Memory B cell (primary cell): ENCODE results near the gene LGMN.
A peak's percentile ranks its signal among the peaks of the same experiment; 100 is the strongest.
"Not testable (repeated sequence)": the region's sequence is repeated elsewhere in the genome, so short reads cannot be mapped to it uniquely, and the experiment has no call there.

ENCODE experiments used
- ATAC-seq: fragments of 150-1000 bp; cut with Tn5 transposase; 2 replicates; pipeline ENCODE4 v1.10.0; 2021; ENCODE audit warnings: low read depth, mild to moderate bottlenecking, moderate library complexity
- DNase-seq, 2 donors: peaks; one replicate each; pipeline ENCODE4 v3.0.0; 2022; ENCODE audit warnings: low spot score in 2 of 2
- H3K27ac Mint-ChIP-seq: one replicate; pipeline ENCODE4 v1.8.0; 2022; ENCODE audit warnings: mild to moderate bottlenecking, moderate library complexity, mixed read lengths
- H3K27me3 Mint-ChIP-seq: one replicate; pipeline ENCODE4 v1.8.0; 2022; ENCODE audit warnings: mixed read lengths
- H3K36me3 Mint-ChIP-seq: one replicate; pipeline ENCODE4 v1.8.0; 2022; ENCODE audit warnings: mild to moderate bottlenecking, mixed read lengths
- H3K4me1 Mint-ChIP-seq: one replicate; pipeline ENCODE4 v1.8.0; 2022; ENCODE audit warnings: mixed read lengths
- H3K4me3 Mint-ChIP-seq: one replicate; pipeline ENCODE4 v1.8.0; 2022; ENCODE audit warnings: mild to moderate bottlenecking, moderate library complexity, mixed read lengths
- H3K9me3 Mint-ChIP-seq: one replicate; pipeline ENCODE4 v1.8.0; 2022; ENCODE audit warnings: mixed read lengths

LGMN gene

DNA sequence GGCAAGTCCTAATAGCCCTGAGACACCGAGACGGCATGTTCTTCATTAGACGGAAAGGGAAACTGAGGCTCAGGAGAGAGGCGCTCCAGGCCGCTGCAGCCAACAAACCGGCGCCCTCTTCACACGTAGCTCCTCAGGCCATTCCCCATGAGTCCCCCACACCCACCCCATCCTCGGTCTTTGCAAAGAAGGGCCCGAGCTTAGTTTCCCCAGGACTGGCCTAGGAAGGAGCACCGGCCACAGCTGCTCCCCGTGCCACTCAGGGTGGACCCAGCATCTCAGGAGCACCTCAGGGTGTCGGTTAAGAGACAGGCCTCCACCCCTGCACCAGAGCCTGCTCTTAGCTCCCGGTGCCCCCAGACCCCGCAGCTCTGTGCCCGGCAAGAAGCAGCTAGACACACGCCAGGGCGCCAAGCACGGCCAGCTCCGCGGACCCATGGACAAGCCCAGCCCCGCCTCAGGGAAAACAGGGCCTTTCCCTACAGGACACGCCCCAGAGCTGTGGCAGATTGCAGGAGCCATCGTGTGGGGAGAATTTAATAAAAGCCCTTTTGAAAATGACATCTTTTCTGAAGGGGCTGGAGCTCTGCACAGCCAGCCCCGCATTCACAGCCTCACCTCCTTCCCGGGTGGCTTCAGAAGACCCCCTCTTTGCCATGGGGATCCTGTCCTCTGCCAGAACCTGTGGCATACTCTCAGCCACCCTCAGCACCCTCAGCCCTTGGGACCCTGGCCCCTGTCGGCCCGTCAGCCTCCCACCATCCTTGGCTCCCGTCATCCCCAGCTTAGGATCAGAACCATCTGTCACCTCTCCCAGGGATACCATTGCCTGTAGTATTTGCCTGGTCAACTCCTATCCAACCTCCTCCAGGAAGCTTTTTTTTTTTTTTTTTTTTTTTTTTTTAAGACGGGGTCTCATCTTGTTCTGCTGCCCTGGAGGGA is 59.7 kb downstream of the LGMN start:
- H3K4me1 Mint-ChIP-seq: peaks cover 10% of the 10 kb centered on the region
- no peaks in the 10 kb centered on the region for H3K9me3 Mint-ChIP-seq
- peaks cover 11% of the 10 kb centered on the region for H3K36me3 Mint-ChIP-seq
- H3K27ac Mint-ChIP-seq: no peak overlapping the region
- ATAC-seq: no peak
- no peak for DNase-seq
- no peak overlapping the region for H3K4me3 Mint-ChIP-seq
- H3K27me3 Mint-ChIP-seq: no peaks in the 10 kb centered on the region

GRCh38 chr14:92687681-92688433 is 60.6 kb downstream of the LGMN start:
- H3K27ac Mint-ChIP-seq: no peak overlapping the region
- H3K9me3 Mint-ChIP-seq: no peaks in the 10 kb centered on the region

DNA sequence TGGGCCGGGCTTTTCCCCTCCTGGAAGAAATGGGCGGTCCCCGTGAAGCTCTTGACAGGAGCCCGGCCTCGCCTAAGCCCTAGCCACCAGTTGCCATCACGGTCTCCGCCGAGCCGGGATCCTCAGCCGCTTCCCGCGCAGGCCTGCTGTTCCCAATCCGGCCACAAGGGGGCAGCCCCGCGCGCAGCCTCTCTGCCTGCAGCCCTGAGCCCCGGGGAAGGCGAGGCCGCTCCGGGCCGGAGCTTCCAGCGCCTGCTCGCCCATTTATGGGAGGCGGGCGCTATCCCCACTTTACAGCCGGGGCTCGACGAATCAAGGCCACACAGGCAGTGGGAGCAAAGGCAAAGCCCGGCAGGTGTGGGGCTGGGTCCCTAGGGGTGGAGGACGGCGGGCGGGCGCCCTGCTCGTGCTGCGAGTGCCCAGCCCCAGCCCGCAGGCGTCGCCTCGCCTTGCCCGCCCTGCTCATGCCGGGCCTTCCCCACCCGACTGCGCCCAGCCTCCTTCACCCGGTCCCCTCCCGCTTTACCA is 61.5 kb downstream of the LGMN start:
- no peak overlapping the region for H3K4me3 Mint-ChIP-seq
- no peaks in the 10 kb centered on the region for H3K27me3 Mint-ChIP-seq
- H3K9me3 Mint-ChIP-seq: no peaks in the 10 kb centered on the region
- peak; percentile 91 for ATAC-seq
- H3K36me3 Mint-ChIP-seq: peaks cover 11% of the 10 kb centered on the region
- DNase-seq: peak in 1 of 2 donors; percentile 90
- no peak overlapping the region for H3K27ac Mint-ChIP-seq
- H3K4me1 Mint-ChIP-seq: peaks cover 6% of the 10 kb centered on the region

More at GRCh38 chr14:92687681-92688433, 60.6 kb downstream of the LGMN start:
- Mint-ChIP-seq H3K36me3 (peaks cover 11% of the 10 kb centered on the region), H3K27me3 (no peaks in the 10 kb centered on the region), H3K4me3 (no peak overlapping the region), H3K4me1 (peaks cover 6% of the 10 kb centered on the region)
- ATAC-seq: no peak
- no peak for DNase-seq

GRCh38 chr14:92686411-92686899 is 62.0 kb downstream of the LGMN start:
- no peaks in the 10 kb centered on the region for H3K27me3 Mint-ChIP-seq
- no peaks in the 10 kb centered on the region for H3K9me3 Mint-ChIP-seq
- H3K27ac Mint-ChIP-seq: no peak overlapping the region
- DNase-seq (no peak), ATAC-seq (no peak)
- H3K36me3 Mint-ChIP-seq: peaks cover 12% of the 10 kb centered on the region
- no peak overlapping the region for H3K4me3 Mint-ChIP-seq
- peaks cover 6% of the 10 kb centered on the region for H3K4me1 Mint-ChIP-seq

GRCh38 chr14:92685784-92686355 is 62.6 kb downstream of the LGMN start:
- DNase-seq (no peak), ATAC-seq (no peak)
- H3K36me3 Mint-ChIP-seq: peaks cover 17% of the 10 kb centered on the region
- peaks cover 11% of the 10 kb centered on the region for H3K4me1 Mint-ChIP-seq
- no peak overlapping the region for H3K4me3 Mint-ChIP-seq
- H3K9me3 Mint-ChIP-seq: no peaks in the 10 kb centered on the region
- no peak overlapping the region for H3K27ac Mint-ChIP-seq
- no peaks in the 10 kb centered on the region for H3K27me3 Mint-ChIP-seq

GRCh38 chr14:92684801-92685560 is 63.4 kb downstream of the LGMN start:
- H3K27ac Mint-ChIP-seq: no peak overlapping the region
- no peaks in the 10 kb centered on the region for H3K9me3 Mint-ChIP-seq
- H3K36me3 Mint-ChIP-seq: peaks cover 15% of the 10 kb centered on the region
- no peak for ATAC-seq
- no peaks in the 10 kb centered on the region for H3K27me3 Mint-ChIP-seq
- H3K4me1 Mint-ChIP-seq: peaks cover 11% of the 10 kb centered on the region
- no peak overlapping the region for H3K4me3 Mint-ChIP-seq
- no peak for DNase-seq

DNA sequence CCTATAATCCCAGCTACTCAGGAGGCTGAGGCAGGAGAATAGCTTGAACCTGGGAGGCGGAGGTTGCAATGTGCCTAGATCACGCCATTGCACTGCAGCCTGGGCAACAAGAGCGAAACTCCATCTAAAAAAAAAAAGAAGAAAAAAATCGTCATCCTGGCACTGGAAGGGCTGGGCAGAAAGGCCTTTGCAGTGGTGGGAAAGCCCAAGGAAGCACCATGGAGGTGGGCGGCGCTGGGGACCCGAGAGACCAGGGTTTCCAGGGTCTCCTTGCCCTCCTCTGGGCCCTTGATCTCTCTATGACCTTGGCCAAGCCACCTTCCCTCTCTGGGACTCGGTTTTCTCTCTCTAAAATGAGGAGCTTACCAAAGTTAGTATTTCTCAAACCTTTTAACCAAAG is 65.4 kb downstream of the LGMN start:
- no peak overlapping the region for H3K4me3 Mint-ChIP-seq
- peaks cover 5% of the 10 kb centered on the region for H3K9me3 Mint-ChIP-seq
- peaks cover 24% of the 10 kb centered on the region for H3K36me3 Mint-ChIP-seq
- DNase-seq (no peak), ATAC-seq (no peak)
- H3K4me1 Mint-ChIP-seq: peaks cover 19% of the 10 kb centered on the region
- H3K27me3 Mint-ChIP-seq: no peaks in the 10 kb centered on the region
- no peak overlapping the region for H3K27ac Mint-ChIP-seq

- DNase-seq: peak; percentile 78 to 81
- H3K27me3 Mint-ChIP-seq: no peaks in the 10 kb centered on the region
- peaks cover 36% of the 10 kb centered on the region for H3K4me1 Mint-ChIP-seq
- peaks cover 6% of the 10 kb centered on the region for H3K9me3 Mint-ChIP-seq
- H3K36me3 Mint-ChIP-seq: peaks cover 35% of the 10 kb centered on the region
- peak; percentile 46 for ATAC-seq
- no peak overlapping the region for H3K4me3 Mint-ChIP-seq
- H3K27ac Mint-ChIP-seq: peak overlapping the region; percentile 41
Measured at GRCh38 chr14:92680781-92681650, 67.4 kb downstream of the LGMN start.

DNA sequence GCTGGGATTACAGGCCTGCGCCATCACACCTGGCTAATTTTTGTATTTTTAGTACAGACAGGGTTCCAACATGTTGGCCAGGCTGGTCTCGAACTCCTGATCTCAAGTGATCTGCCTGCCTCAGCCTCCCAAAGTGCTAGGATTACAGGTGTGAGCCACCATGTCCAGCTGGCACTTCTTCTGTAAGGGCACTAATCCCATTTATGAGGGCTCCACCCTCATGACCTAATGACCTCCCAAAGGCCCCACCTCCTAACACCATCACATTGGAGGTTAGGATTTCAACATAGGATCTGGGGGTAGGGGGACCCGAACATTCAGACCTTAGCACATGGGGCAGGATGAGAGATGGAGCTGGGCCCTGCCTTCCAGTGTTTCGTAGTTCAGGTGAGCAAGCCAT is 68.1 kb downstream of the LGMN start:
- not testable (repeated sequence) for ATAC-seq, H3K9me3 Mint-ChIP-seq, H3K4me3 Mint-ChIP-seq, DNase-seq, H3K27me3 Mint-ChIP-seq
- Mint-ChIP-seq H3K27ac (peak overlapping the region; percentile 41), H3K4me1 (peaks cover 39% of the 10 kb centered on the region), H3K36me3 (peaks cover 34% of the 10 kb centered on the region)

DNA sequence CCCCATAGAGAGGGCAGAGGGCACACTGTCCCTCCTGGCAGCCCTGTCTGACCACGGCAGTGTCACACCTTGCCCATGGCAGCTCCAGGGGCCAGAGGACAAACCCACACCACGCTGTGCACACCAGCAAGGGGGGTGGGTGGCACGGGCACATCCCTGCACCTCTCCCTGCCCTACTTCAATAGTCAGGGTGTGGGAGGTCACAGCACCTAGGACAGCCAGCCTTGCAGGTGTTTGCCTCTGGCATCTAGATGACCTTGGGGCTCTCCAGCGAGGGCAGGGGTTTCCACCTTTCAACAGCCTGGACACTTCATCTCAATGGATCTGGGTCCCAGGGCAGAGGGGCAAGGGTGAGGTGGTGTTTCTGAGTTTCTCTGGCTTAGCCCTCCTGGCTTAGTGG is 69.2 kb downstream of the LGMN start:
- Mint-ChIP-seq H3K4me3 (no peak overlapping the region), H3K27ac (peak overlapping the region; percentile 90), H3K36me3 (peaks cover 34% of the 10 kb centered on the region), H3K27me3 (no peaks in the 10 kb centered on the region), H3K9me3 (peaks cover 6% of the 10 kb centered on the region), H3K4me1 (peaks cover 39% of the 10 kb centered on the region)
- ATAC-seq (no peak), DNase-seq (no peak)

DNA sequence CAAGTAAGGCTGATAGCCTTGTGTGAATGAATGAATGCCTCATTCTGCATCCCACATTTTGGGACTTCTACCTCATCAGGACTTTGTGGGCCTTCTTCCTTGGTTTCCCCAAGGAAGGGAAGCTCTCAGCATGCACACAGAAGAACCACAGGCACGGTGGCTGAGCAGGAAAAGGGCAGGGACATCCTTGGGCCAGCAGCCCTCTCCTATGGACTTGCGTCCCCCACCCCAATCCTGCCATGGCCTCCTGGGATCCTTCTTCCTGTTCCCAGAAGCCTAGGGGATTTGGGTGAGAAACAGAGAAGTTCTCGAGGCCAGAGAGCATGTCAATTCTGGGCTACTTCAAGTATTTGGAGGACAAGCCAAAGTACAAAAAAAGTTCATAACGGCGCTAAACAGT is 69.7 kb downstream of the LGMN start:
- peak overlapping the region; percentile 27 for H3K4me3 Mint-ChIP-seq
- ATAC-seq: no peak
- peaks cover 39% of the 10 kb centered on the region for H3K4me1 Mint-ChIP-seq
- peak overlapping the region; percentile 90 for H3K27ac Mint-ChIP-seq
- DNase-seq: no peak
- peaks cover 6% of the 10 kb centered on the region for H3K9me3 Mint-ChIP-seq
- H3K27me3 Mint-ChIP-seq: no peaks in the 10 kb centered on the region
- H3K36me3 Mint-ChIP-seq: peaks cover 37% of the 10 kb centered on the region

- Mint-ChIP-seq H3K27me3 (no peaks in the 10 kb centered on the region), H3K27ac (peak overlapping the region; percentile 90), H3K4me3 (no peak overlapping the region), H3K36me3 (peaks cover 37% of the 10 kb centered on the region), H3K4me1 (peaks cover 39% of the 10 kb centered on the region), H3K9me3 (peaks cover 6% of the 10 kb centered on the region)
- DNase-seq (no peak), ATAC-seq (no peak)
Measured at GRCh38 chr14:92677955-92678354, 70.5 kb downstream of the LGMN start.
